Activated CD8-positive, alpha-beta memory T cell treated with anti-CD3 and anti-CD28 coated beads for 1 hour (primary cell): ENCODE measurements around the gene SLK.

ENCODE experiments used
- DNase-seq, 2 donors: peaks; one replicate each; pipeline ENCODE4 v3.0.0-alpha.2; 2020; ENCODE audit warnings: low read depth in 1 of 2; ENCODE audit errors: extremely low read depth in 1 of 2

SLK gene

DNA sequence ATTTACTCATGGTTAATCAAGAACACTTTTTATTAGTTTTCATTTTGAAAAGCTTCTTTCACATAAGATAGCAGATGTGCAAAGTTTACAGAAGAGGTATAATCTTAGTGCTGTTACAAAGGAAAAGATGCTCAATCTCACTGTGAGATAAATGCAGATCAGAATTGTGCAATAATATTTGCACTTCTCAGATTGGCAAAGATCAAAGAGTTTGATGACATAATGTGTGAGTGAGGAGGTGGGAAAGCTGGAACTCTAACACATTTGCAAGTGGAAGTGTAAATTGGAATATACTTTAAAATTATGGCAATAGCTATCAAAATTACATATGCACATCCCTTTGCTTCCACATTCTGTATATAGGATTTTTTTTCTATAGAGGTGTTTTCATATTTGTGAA, 27.4 kb upstream of the SLK start:
- DNase-seq = no peak

DNA sequence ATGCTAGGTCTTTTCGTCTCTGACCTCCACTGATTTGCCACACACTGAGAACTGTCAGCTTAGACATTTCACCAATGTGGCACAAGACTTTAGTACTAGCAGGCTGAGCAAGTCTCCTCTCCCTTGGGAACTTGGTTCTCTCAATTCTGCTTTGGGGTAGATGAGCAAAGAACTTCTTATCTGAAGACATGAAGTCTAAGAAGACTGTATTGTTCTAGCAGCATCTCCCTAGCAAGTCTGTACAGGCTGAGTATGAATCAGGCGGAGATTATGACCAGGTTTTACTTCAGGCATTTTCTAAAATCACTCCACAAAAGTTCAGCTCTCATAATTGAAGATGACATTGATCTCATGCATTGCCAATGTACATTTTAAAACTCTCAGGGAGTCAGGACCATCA, 25.1 kb upstream of the SLK start:
- DNase-seq = no peak

DNA sequence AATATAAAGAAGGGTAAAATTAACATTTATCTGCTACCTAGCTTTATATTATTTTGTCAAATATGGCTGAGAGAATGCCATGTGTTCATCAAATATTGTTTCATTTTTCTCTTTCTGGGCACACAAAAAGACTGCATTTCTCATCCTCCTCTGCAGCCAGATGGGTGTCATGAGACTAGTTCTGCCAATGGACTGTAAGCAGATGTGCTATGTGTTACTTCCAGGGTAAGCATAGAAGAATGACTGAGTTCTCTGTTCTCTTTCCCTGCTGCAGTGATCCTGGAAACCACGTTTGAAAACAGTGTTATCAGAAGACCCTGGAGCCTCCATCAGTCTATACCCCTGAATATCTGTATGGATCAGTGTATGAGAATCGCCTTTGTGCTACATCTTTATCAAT, 24.1 kb upstream of the SLK start:
- no peak for DNase-seq

DNA sequence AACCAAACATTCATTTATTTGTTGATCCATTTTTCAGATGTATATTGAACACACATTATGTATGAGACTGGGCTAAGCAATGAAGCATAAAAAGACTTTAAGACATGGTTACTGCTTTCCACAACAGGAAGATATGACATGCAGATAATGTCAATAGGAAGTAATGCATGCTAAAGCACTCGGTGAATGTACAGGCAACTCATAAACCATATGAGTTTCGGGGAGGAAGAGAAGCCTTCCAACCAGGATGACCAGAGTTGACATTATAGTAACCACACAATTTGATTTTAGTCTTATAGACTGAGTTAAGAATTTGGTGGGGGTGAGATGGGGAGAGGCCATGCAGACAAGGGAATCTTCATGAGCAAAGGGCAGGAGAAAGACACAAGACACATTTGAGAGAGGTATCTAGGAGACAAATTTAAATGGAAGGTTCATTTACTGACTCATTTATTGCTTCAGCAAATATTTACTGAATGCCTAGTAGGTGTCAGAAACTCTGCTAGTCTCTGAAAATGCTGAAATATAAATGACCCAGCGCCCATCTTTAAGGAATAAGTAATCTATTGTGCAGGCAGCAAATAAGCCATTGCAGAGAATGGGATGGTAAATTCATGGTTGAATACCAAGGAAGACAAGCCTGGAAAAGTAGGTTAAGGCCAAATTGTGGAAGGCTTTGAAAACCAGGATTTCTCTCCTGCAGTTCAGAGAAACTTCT, 19.0 kb upstream of the SLK start:
- DNase-seq = no peak

DNA sequence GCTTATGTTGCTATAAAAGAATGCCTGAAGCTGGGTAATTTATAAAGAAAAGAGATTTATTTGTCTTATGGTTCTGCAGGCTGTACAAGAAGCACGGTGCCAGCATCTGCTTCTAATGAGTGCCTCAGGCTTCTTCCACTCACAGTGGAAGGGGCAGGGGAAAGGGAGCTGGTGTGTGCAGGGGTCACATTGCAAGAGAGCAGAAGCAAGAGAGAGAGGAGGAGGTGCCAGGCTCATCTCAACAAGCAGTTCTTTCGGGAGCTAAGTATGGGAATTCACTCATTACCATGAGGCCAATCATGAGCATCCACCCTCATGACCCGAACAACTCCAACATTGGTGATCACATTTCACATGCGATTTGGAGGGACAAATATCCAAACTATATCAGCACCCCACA, 17.2 kb upstream of the SLK start:
- DNase-seq = no peak

GRCh38 chr10:103951183-103951582, 15.8 kb upstream of the SLK start:
- no peak for DNase-seq

DNA sequence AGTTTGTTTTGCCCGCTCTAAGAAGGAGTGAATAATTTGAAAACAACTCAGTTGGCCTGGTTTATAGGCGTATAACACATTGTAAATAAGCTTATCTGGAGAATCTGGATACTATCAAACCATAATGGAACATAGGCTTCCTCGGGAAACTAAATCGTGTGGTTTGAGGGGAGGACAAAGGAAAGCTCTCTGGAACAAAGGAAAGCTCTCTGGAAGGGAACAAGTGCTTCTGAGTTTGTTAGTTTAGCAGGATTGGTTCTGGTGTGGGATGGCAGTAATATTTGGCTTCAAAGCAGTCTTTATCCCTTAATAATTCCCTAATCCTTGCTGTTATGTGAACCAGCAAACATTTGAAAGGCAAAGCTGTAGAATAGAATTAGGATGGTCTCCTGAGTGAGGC, 15.0 kb upstream of the SLK start:
- DNase-seq = no peak

GRCh38 chr10:103954543-103954942, 12.4 kb upstream of the SLK start:
- no peak for DNase-seq

GRCh38 chr10:103958996-103959395, 7.9 kb upstream of the SLK start:
- DNase-seq = no peak

DNA sequence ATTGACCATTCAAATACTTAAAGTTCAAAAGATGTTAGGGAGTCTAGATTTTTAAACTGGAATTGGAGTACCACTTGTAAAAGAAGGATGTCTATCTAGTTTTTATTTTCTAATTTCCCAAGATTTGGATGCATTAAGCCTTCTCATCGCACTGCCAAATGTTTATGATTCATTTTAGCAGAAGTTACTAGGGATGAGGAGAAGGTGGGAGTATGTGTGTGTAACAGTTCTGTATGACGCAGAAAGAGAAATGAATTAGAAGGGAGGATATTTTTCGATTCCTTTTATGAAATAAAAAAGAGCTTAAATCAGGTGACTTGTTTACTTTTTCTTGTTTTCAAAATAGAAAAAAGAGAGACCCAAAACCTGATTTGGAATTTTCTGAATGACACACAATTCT, 6.8 kb upstream of the SLK start:
- DNase-seq = no peak

DNA sequence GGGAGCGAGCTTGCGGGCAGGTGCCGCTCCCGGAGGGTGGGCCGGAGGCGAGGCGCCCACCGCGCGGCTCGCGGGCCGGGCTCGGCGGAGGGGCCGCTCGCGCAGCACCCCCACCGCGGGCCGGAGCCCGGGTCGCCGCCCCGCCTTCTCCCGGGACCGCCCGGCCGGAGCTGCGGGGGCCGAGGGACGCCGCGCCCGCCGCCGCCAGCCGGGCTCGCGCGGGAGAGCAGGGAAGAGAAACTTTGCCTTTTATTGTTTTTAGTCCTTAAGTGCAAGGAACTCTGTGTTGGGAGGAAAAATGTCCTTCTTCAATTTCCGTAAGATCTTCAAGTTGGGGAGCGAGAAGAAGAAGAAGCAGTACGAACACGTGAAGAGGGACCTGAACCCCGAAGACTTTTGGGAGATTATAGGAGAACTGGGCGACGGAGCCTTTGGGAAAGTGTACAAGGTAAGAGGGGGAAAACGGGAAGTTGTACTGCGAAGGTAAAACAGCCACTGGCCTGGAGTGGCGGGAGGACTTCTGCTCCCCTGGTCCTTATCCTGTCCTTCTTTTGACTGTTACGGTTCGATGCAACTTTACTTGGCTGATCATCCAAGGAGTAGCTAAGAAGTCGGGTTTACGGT, 620 bp downstream of the SLK start:
- DNase-seq = no peak

DNA sequence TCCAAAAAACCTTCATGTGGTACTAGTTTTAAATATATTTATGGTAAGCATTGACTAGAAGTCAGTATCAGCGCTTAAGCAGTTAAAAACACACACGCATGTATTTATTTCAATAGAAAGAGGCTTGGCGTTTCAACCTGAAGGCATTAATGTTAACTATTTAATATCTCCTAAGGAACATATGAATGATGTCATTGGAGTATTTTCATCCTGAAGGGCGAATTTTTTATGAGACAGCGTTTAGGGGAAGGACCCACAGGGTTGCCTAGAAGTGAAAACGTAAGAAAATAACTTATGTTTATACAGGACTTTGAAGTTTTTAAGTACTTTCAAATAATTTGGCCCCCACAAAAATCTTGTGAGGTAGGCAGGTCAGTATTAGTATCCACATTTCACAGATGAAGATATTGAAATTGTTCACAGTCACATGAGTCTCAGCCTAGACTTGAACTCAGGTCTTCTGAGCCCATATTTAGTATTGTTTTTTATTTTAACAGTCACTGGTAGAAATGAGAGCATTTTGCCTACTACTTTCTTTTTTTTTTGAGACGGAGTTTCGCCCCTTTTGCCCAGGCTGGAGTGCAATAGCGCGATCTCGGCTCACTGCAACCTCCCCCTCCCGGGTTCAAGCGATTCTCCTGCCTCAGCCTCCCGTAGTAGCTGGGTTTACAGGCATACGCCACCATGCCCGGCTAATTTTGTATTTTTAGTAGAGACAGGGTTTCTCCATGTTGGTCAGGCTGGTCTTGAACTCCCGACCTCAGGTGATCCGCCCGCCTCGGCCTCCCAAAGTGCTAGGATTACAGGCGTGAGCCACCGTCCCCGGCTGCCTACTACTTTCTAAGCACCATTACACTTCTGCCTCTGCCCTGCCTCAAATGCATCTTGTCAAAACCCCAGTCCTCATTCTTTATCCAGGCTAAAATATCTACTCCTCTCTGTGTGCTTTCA, 1.8 kb downstream of the SLK start:
- no peak for DNase-seq

DNA sequence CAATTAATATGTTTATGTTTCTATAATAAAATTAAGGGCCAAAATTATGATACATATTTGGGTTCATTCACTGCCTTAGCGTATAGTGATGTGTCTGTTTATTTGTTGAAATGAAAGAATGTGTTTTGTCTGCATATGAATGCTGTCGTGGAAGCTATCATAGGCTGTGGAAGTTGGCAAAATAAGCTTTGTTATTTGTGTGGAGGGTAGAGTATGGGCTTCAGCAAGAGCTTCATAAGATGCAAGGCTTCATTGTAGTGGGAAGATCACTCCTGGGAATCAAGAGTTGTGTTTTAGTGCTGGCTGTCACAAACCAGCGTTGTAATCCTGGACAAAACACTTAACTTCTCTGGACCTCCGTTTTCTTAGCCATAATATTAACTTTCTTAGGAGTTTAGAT, 2.5 kb downstream of the SLK start:
- DNase-seq = no peak

DNA sequence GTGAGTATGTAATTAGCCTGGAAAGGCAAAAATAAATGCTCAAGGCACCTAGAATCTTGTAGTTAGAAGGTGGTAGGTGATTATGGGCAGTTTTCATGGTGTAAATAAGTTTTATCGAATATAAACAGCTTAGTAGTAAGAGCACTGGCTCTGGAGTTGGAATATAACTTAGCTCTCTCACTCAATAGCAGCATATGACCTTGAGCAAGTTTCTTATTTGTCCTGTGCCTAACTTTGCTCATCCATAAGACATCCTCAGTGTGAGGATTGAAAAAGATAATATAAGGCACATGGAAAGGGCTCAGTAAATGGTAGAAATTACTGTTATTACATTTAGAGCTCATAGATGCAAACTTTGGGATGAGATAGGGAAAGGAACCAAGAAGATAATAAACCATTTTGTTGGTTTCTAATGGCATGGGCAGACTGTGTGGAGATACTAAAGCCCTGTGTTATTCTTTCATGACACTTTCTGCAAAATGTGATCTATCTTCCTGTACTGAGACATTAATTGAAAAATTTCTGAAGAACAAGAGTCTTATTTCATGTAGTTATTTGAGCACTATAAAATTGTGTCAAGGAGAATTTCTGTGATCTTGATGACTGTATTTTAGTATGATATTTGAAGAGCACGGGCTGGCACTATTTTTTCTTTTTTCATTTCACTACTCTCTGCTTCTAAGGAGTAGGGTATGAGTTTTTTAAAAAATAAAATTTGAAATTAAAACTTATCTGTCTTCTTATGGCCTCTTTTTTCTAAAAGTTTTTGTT, 3.1 kb downstream of the SLK start:
- DNase-seq = no peak

DNA sequence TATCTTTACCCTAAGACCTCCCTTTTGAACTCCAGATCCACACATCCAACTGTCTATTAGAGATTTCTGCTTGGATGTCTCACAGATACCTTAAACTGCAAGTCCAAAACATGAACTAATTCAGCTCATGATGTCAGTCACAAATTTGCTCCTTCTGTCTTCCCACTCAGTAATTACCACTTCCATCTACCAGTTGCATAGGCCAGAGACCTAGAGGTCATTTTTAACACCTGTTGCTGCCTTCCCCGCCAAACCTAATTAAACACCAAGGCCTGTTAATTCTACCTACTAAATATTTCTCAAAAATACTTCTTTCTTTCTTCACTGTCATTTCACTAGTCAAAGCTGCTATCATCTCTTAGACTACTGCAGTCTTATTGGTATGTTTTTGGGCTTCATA, 8.2 kb downstream of the SLK start:
- DNase-seq = no peak

DNA sequence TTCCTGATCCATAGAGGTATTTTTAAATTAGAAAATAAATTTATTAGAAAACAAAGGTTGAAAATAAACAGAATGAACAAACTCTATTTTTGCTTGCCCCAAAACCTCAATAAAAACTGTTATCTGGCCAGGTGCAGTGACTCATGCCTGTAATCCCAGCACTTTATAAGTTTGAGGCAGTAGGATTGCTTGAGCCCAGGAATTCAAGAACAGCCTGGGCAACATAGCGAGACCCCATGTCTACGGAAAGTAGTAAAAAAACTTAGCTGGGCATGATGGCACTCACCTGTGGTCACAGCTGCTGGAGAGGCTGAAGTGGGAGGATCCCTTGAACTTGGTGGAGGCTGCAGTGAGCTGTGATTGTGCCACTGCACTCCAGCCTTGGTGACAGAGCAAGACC, 10.3 kb downstream of the SLK start:
- no peak for DNase-seq

GRCh38 chr10:103979530-103979929, 12.6 kb downstream of the SLK start:
- DNase-seq = no peak

- no peak for DNase-seq
Measured at GRCh38 chr10:103980288-103980906, 13.5 kb downstream of the SLK start.

GRCh38 chr10:103982639-103983038, 15.7 kb downstream of the SLK start:
- no peak for DNase-seq

DNA sequence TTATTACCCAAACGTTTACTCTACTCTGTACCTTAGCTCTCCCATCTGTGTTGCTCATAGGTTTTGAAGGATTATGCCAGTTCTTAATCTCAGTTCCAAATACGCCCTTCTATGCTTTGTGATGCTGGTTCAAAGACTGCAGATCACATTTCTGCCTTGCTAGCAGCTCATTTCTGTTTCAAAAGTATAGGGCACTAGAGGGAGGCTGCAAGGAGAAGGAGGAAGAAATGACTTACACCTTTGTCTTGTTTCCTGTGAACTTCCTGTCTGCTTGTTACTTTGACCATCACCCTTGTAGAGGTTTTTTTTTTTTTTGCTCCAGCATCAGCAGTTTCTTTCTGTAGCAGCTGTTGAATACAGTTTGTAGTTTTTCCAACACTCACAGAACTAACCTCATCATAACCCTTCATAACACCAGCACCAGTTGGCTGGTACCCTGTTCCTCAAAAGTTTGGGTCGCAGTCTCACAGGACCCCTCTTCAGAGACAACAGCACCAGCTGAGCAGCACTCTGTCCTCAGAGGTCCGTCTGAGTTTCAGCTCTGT, 16.5 kb downstream of the SLK start:
- no peak for DNase-seq
